A673 (cell line): ENCODE measurements around the gene ZNF883.

Source experiments
- EZH2 ChIP-seq: fragments of 200-600 bp; sonication (generic); IDR thresholded peaks from 2 replicates; pipeline ENCODE4 v1.6.1; 2017; ENCODE audit warnings: borderline replicate concordance, low read depth, mild to moderate bottlenecking, mixed read lengths, antibody characterized with exemption, low read length; ENCODE audit not compliant: poor library complexity, severe bottlenecking
- TF ChIP-seq, protein P1 (sequence below): fragments of 300-800, 200-600 bp; sonication (generic); conservative IDR thresholded peaks from 2 replicates; pipeline ENCODE4 v1.5.1; 2017; ENCODE audit warnings: low read depth, mild to moderate bottlenecking, antibody characterized with exemption, low read length, moderate library complexity, mixed read lengths

DNA sequence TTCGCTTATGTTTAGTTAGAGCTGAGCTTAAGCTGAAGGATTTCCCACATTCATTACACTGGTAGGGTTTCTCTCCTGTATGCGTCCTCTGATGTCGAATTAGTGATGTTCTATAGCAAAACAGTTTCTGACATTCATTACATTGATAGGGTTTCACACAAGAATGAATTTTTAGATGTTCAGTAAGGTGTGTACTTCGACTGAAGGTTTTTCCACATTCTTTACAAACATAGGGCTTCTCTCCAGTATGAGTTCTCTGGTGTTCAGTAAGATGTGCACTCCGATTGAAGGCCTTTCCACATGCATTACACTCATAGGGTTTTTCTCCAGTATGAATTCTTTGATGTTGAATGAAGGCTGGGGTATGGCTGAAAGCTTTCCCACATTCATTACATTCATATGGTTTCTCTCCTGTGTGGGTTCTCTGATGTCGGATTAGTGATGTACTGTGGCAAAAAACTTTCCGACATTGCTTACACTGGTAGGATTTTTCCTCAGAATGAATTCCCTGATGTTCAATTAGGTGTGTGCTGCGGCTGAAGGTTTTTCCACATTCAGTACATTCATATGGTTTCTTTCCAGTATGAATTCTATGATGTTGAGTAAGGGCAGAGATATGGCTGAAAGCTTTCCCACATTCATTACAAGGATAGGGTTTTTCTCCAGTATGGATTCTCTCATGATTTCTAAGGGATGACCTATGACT lies 14.6 kb downstream of the ZNF883 start:
- no peak for TF ChIP-seq EZH2
- TF ChIP-seq, protein P1, sequence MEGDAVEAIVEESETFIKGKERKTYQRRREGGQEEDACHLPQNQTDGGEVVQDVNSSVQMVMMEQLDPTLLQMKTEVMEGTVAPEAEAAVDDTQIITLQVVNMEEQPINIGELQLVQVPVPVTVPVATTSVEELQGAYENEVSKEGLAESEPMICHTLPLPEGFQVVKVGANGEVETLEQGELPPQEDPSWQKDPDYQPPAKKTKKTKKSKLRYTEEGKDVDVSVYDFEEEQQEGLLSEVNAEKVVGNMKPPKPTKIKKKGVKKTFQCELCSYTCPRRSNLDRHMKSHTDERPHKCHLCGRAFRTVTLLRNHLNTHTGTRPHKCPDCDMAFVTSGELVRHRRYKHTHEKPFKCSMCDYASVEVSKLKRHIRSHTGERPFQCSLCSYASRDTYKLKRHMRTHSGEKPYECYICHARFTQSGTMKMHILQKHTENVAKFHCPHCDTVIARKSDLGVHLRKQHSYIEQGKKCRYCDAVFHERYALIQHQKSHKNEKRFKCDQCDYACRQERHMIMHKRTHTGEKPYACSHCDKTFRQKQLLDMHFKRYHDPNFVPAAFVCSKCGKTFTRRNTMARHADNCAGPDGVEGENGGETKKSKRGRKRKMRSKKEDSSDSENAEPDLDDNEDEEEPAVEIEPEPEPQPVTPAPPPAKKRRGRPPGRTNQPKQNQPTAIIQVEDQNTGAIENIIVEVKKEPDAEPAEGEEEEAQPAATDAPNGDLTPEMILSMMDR: no peak
